Muscle layer of duodenum (tissue), 2 donors: Measurements from ENCODE around the gene LSM12.

Source experiments
- H3K27ac ChIP-seq: one replicate; pipeline ENCODE4 v1.7.0; 2013; ENCODE audit warnings: mild to moderate bottlenecking, low read length
- H3K27me3 ChIP-seq: one replicate; pipeline ENCODE4 v1.7.0; 2013; ENCODE audit warnings: low read depth, mild to moderate bottlenecking, control low read depth, low read length
- H3K36me3 ChIP-seq, 2 donors: one replicate each; pipeline ENCODE4 v1.7.0; 2013; ENCODE audit warnings: low read length in 2 of 2, control low read depth in 1 of 2, mild to moderate bottlenecking in 1 of 2; ENCODE audit not compliant: insufficient read depth in 2 of 2, control insufficient read depth in 1 of 2
- H3K4me1 ChIP-seq, 2 donors: one replicate each; pipeline ENCODE4 v1.7.0; 2013; ENCODE audit warnings: low read length in 2 of 2, mild to moderate bottlenecking in 2 of 2, control low read depth in 1 of 2, moderate library complexity in 1 of 2; ENCODE audit not compliant: insufficient read depth in 2 of 2, control insufficient read depth in 1 of 2
- H3K4me3 ChIP-seq, 2 donors: one replicate each; pipeline ENCODE4 v1.7.0; 2013; ENCODE audit warnings: low read length in 2 of 2, low read depth in 1 of 2, mild to moderate bottlenecking in 1 of 2
- H3K9me3 ChIP-seq, 2 donors: one replicate each; pipeline ENCODE4 v1.7.0; 2013; ENCODE audit warnings: low read length in 2 of 2, control low read depth in 1 of 2, mild to moderate bottlenecking in 1 of 2; ENCODE audit not compliant: control insufficient read depth in 1 of 2
- donor health status: healthy.

Gene LSM12

DNA sequence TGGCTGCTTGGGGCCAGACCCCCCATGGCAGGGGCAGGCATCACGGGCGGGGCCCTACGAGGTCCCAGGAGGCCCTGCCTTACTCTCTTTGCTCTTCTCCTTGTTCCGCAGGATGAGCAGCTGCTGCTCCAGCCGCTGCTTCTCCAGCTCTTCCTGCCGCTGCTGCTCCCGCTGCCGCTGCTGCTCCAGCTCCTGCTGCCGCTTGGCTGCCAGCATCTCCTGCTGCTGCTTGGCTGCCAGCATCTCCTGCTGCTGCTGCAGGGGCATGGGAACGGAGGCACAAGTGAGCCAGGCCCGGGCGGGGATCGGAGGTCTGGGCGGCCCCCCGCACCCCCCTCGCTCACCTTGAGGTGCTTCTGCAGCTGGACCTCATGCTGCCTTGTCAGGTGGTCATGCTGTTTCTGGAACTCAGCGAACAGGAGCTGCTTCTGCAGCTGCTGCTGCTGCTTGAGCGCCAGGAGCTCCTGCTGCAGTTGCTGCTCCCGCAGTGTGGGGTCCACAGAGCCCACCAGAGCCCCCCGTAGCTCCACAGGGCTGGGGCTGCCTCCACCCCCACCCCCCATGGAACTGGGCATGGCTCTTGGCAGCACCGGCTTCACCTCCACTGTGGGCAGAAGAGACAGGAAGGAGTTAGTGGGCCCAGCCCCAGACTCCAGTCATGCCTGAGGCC lies 26.9 kb upstream of the LSM12 start:
- peaks cover 12 to 45% of the 10 kb centered on the region in 2 donors for H3K36me3 ChIP-seq
- no peaks in the 10 kb centered on the region for H3K9me3 ChIP-seq
- H3K27me3 ChIP-seq, result no peaks in the 10 kb centered on the region
- peaks cover 21 to 25% of the 10 kb centered on the region in 2 donors for H3K4me1 ChIP-seq
- H3K27ac ChIP-seq, result no peak overlapping the region
- H3K4me3 ChIP-seq, result no peak overlapping the region

DNA sequence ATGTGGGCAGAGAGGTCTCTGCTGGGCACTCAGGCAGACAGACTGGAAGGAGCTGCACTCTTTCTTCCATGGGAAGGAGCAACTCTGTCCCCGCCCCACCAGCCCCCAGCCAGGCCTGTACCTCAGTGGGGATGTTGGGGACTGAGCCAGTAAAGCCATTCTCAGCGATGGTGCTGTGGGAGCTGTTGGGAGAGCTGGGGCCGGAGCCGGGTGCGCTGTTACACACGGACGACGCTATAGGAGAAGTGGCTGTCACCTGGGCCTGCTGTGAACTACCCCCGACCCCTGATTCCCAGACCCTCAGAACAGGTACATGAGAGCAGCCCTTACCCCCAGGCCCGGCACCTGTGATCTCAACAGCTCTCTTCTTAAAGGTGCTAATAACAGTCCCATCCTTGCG lies 25.6 kb upstream of the LSM12 start:
- Histone ChIP-seq H3K4me3 (no peak overlapping the region), H3K27ac (no peak overlapping the region), H3K27me3 (no peaks in the 10 kb centered on the region), H3K4me1 (peaks cover 12 to 18% of the 10 kb centered on the region in 2 donors), H3K36me3 (peaks cover 12 to 53% of the 10 kb centered on the region in 2 donors), H3K9me3 (no peaks in the 10 kb centered on the region)

DNA sequence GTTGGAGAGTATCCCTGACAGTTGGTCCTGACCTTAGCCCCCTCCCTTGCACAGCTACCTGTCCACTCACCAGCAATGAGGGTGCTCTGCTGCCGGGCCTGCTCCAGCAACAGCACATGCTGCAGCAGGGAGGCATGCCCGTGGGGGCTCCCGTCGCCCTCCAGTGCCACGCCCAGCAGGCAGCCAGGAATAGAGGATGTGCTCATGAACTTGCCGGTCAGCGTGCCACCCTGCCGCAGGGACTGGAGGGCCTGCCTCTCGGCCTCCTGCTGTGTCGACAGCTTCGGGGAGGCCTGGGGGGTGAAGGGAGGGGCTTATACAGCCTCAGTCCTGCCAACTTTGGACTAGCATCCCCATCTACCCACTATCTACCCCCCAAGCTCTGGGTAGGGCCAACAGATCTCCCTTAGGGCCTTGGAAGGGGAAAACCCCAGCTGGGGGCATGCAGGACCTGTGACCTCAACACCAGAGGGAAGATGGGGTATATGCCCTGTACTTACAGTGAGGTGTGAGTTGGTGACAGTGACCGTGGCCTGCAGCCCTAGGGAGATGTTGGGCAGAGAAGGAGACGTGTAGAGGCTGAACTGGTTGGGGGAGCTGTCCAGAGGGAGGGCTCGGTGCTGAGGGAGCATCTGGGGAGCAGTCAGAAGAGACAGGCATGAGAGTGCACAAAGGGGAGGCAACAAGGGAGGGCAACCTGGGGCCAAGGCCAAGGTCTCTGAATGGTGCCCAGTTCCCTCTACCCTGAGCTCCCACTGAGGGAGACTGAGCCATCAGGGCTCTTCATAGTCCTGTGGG lies 24.9 kb upstream of the LSM12 start:
- no peaks in the 10 kb centered on the region for H3K9me3 ChIP-seq
- no peaks in the 10 kb centered on the region for H3K27me3 ChIP-seq
- no peak overlapping the region for H3K4me3 ChIP-seq
- no peak overlapping the region for H3K27ac ChIP-seq
- H3K4me1 ChIP-seq, result peaks cover 12 to 22% of the 10 kb centered on the region in 2 donors
- H3K36me3 ChIP-seq, result peaks cover 12 to 55% of the 10 kb centered on the region in 2 donors

DNA sequence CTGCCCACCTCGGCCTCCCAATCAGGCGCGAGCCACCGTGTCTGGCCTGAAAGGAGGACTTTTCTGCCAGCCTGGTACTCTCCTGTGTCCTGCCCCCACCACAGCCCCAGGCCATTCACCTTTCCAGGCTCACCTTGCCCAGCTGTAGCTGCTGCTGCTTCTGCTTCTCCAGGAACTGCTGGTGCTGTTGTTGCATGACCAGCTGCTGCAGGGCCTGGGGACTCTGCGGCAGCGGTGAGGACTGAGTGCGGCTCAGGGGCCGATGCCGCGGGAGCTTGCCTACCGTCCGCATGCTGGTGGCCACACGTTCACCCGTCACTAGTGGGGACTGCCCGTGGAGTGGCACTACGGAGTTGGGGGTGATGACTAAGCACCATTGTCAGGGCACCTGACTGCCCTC lies 21.8 kb upstream of the LSM12 start:
- H3K9me3 ChIP-seq, result no peaks in the 10 kb centered on the region
- H3K27me3 ChIP-seq, result no peaks in the 10 kb centered on the region
- H3K27ac ChIP-seq, result no peak overlapping the region
- H3K4me3 ChIP-seq, result no peak overlapping the region
- peaks cover 16 to 65% of the 10 kb centered on the region in 2 donors for H3K36me3 ChIP-seq
- H3K4me1 ChIP-seq, result peaks cover 0 to 14% of the 10 kb centered on the region in 2 donors

DNA sequence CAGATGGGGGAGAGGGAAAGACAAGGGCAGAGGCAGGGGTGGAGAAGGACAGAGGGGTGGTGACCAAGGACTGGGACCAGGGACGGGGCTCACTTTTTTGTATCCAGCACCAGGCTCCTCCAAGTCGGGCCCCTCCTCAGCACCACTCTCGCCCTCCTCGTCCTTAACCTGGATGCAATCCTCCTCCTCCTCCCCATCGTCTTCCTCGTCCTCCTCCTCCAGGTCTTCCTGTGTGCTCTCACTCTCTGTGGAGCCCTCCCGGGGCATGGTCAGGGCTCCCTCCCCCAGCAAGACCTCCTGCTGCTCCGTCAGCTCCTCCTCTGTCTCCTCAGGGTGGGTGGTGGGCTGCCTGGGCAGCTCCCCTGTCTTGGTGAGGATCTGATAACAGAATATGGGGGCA lies 20.8 kb upstream of the LSM12 start:
- no peak overlapping the region for H3K4me3 ChIP-seq
- H3K9me3 ChIP-seq, result no peaks in the 10 kb centered on the region
- H3K4me1 ChIP-seq, result peaks cover 0 to 14% of the 10 kb centered on the region in 2 donors
- H3K36me3 ChIP-seq, result peaks cover 18 to 65% of the 10 kb centered on the region in 2 donors
- H3K27ac ChIP-seq, result no peak overlapping the region
- no peaks in the 10 kb centered on the region for H3K27me3 ChIP-seq

DNA sequence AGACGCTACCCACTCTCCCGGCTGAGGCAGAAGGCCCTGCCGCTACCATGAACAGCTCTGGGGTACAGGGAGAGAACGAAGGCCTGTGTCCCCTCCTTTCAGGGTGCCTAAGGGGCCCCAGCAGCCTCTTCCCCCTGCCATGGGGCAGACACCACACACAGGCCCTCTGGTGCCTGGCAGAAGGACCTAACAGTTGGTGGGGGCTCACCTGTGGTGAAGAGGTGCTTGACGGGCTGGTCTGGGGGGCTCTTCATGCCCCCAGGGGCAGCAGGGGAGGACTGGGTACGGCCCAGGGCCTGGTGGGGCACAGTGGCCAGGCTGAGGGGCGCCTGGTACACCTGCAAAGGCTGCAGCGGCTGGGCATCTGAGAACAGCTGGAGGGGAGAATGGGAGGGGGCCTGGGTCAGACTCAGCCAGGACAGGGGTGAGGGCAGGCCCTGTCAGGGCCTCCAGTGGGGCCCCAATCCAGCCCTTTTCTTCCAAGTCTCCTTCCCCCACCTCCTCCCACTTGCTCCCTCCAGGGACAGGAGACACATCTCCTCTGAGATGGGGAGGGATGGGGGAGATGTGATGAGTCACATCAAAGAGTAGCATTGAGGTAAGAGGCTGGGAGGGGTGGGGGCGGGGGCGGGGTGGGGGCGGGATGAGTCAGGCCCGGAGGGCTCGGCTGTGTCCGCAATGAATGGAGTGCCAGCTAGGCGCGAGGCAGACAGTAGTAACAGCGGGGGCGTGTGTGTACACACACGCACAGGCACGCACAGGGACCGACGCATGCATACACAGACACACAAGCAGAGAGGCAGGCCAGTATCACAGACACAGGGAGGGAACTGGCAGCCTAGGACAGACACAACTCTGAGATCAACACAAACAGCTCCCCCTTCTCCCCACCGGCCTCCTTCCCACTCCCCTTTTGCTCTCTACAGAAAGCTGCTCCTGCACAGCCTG lies 20.2 kb upstream of the LSM12 start:
- Histone ChIP-seq H3K9me3 (no peaks in the 10 kb centered on the region), H3K27me3 (no peaks in the 10 kb centered on the region), H3K4me1 (peaks cover 0 to 14% of the 10 kb centered on the region in 2 donors), H3K4me3 (no peak overlapping the region), H3K27ac (no peak overlapping the region), H3K36me3 (peaks cover 14 to 65% of the 10 kb centered on the region in 2 donors)

DNA sequence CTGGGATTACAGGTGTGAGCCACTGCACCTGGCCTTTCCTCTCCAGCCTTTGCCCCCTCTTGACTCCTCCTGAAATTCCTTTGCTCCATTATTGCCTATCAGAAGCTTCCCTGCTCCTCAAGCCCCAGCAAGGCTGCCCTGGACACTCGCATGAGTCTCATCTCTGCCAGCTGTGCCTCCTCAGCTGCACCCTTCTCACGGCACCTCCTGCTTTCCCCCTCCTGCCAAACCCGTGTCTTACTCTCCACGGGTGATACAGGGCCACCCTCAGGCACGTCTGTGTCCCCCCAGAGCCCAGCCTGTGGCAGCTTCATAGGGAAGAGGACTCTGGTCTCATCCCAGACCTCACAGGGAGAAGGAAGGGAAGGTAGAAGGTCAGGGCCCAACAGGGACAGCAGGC lies 19.4 kb upstream of the LSM12 start:
- Histone ChIP-seq H3K27me3 (no peaks in the 10 kb centered on the region), H3K4me1 (peaks cover 0 to 14% of the 10 kb centered on the region in 2 donors), H3K36me3 (peaks cover 12 to 62% of the 10 kb centered on the region in 2 donors), H3K9me3 (no peaks in the 10 kb centered on the region), H3K27ac (no peak overlapping the region), H3K4me3 (no peak overlapping the region)

DNA sequence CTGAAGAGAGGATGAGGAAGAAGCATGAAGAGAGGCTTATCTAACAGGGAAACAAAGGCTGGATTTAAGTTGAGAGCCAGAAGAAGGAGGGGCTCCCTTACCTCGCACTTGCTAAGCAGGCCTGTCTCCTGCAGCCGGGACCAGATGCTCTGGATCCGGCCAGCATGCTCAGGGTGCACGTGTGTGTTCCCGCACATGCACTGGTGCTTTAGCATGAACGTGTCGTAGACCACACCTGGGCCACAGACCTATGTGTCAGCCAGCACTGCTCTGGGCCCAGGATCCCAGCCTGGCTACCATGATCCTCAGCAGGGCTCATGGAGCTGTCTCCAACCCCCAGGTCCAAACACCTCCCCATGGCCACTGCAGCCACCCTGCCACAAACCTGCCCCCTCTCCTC lies 18.4 kb upstream of the LSM12 start:
- Histone ChIP-seq H3K27me3 (no peaks in the 10 kb centered on the region), H3K9me3 (no peaks in the 10 kb centered on the region), H3K4me1 (peaks cover 0 to 14% of the 10 kb centered on the region in 2 donors), H3K4me3 (no peak overlapping the region), H3K27ac (no peak overlapping the region), H3K36me3 (peaks cover 15 to 70% of the 10 kb centered on the region in 2 donors)

DNA sequence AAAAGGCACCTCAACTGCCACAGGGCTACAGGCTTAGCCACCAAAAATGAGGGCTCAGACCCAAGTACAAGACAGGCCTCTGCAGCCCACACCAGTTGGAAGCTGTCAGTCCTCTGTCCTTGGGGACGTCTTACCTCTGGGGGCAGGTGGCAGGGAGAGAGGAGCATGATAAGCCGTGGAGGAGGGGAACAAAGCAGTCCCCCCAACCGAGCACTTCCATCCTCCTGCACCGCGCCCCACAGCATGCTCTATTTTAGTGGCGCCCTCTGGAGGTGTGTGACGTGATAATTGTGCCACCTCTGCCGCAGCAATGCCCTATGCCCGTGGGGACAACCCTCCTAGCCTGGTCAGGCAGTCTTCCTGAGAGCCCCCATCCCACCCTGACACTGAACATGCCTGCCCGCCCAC lies 17.7 kb upstream of the LSM12 start:
- no peak overlapping the region for H3K27ac ChIP-seq
- no peaks in the 10 kb centered on the region for H3K27me3 ChIP-seq
- no peak overlapping the region for H3K4me3 ChIP-seq
- no peaks in the 10 kb centered on the region for H3K9me3 ChIP-seq
- peaks cover 19 to 75% of the 10 kb centered on the region in 2 donors for H3K36me3 ChIP-seq
- H3K4me1 ChIP-seq, result peaks cover 0 to 14% of the 10 kb centered on the region in 2 donors

DNA sequence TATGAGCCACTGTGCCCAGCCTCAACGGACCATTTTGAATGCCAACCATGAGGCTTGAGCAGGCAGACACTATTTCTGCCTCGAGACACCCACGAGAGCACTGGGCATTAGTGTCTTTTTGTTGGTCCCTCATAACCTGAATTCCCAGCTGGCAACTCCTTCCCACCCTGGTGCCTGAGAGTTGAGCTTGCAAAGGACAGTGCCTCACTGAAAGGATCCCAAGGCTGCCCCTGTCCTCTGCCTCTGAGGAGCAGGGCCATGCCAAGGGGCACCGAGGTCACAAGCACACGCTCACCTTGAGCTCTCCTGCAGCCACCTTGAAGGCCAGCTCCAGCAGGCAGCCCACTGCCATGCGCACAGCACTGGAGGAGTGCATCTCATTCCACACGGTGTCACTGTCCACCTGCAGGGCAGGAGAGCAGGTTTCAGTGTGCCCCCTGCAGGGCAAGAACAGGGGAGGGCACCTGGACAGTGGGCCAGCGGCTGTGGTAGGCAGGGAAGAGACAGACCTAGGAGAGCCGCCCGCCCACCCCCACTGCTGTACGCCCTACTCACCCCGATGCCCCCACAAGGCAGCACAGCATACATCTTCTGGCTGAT lies 16.9 kb upstream of the LSM12 start:
- Histone ChIP-seq H3K4me3 (no peak overlapping the region), H3K36me3 (peaks cover 13 to 75% of the 10 kb centered on the region in 2 donors), H3K27ac (no peak overlapping the region), H3K9me3 (no peaks in the 10 kb centered on the region), H3K4me1 (peaks cover 0 to 14% of the 10 kb centered on the region in 2 donors), H3K27me3 (no peaks in the 10 kb centered on the region)
